Stimulated activated CD4-positive, alpha-beta T cell treated with anti-CD3 and anti-CD28 coated beads, Interleukin-2, amount 100 ng/mL, for 48 hours (primary cell): ENCODE data around the gene HAAO.

ENCODE experiments used
- DNase-seq, 2 donors: peaks; one replicate each; pipeline ENCODE4 v3.0.0-alpha.2; 2020

HAAO gene

GRCh38 chr2:42767080-42767898 is 25.1 kb downstream of the HAAO start:
- DNase-seq = no peak

GRCh38 chr2:42765686-42766085 is 26.7 kb downstream of the HAAO start:
- DNase-seq = no peak

- no peak for DNase-seq
Observed at GRCh38 chr2:42764901-42765300, 27.5 kb downstream of the HAAO start.

- DNase-seq = no peak
Observed at GRCh38 chr2:42764096-42764495, 28.3 kb downstream of the HAAO start, which contains the start of gene OXER1. Gene OXER1, minus strand, starts transcription at chr2:42764135. Its CDS starts 73 bp downstream, at chr2:42764062.

- no peak for DNase-seq
Observed at GRCh38 chr2:42762823-42763804, 29.3 kb downstream of the HAAO start.

- no peak for DNase-seq
Observed at GRCh38 chr2:42762155-42762554, 30.2 kb downstream of the HAAO start.

GRCh38 chr2:42761554-42761953 is 30.8 kb downstream of the HAAO start:
- no peak for DNase-seq

GRCh38 chr2:42758751-42759150 is 33.6 kb downstream of the HAAO start:
- no peak for DNase-seq

GRCh38 chr2:42757981-42758740 is 34.2 kb downstream of the HAAO start:
- no peak for DNase-seq

GRCh38 chr2:42756966-42757513 is 35.3 kb downstream of the HAAO start:
- no peak for DNase-seq

GRCh38 chr2:42756150-42756775 is 36.1 kb downstream of the HAAO start:
- no peak for DNase-seq

GRCh38 chr2:42755191-42755880 is 37.0 kb downstream of the HAAO start:
- no peak for DNase-seq

- DNase-seq = no peak
Observed at GRCh38 chr2:42754776-42755140, 37.6 kb downstream of the HAAO start.

GRCh38 chr2:42754021-42754775 is 38.2 kb downstream of the HAAO start:
- no peak for DNase-seq

GRCh38 chr2:42752816-42753813 is 39.3 kb downstream of the HAAO start:
- DNase-seq = no peak

- no peak for DNase-seq
Observed at GRCh38 chr2:42752314-42752713, 40.1 kb downstream of the HAAO start.

- DNase-seq = no peak
Observed at GRCh38 chr2:42748840-42749239, 43.5 kb downstream of the HAAO start.

- DNase-seq = no peak
Observed at GRCh38 chr2:42747422-42747821, 45.0 kb downstream of the HAAO start.

- DNase-seq = no peak
Observed at GRCh38 chr2:42744545-42745082, 47.8 kb downstream of the HAAO start.
